Stimulated activated CD8-positive, alpha-beta memory T cell treated with anti-CD3 and anti-CD28 coated beads, Interleukin-7, amount 100 ng/mL, for 24 hours (primary cell): Measurements from ENCODE around the gene GDPD4.
A peak's percentile ranks its signal among the peaks of the same experiment; 100 is the strongest.

Source experiments
- DNase-seq: peaks from one replicate; pipeline ENCODE4 v3.0.0-alpha.2; 2020; ENCODE audit warnings: low read depth

Gene GDPD4

DNA sequence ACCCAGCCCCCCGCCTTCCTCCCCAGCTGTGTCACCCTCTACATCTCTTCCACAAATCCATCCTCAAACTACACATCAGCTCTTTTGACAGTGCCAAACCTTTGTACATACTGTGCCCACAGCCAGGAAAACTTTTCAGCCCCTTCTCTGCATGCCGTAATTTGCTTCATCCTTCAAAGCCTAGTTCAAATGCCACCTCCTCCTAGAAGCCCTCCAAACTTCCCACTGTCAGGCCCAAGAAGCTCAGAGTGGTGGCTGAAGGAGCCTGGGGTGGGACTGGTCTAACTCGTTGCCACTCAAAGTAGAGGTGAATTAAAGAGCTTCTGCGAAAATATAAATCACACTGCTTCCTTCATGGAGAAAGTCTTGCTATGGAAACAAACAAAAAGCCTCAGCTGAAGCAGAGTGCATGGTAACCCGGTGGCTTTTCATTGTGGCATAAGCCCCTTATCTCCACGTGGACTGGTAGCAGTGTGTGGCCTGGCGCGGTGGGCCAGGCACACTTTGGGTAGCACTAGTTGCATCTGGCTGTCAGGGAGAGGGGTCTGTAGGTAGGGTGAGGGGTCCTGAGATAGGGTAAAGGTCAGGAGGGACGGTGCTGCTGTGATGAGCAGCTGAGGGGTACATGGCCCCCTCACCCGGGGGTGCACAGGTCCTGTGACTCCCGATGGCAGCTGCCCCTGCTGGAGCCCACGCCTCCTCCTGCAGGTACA is 96.6 kb downstream of the GDPD4 start:
- DNase-seq: no peak

DNA sequence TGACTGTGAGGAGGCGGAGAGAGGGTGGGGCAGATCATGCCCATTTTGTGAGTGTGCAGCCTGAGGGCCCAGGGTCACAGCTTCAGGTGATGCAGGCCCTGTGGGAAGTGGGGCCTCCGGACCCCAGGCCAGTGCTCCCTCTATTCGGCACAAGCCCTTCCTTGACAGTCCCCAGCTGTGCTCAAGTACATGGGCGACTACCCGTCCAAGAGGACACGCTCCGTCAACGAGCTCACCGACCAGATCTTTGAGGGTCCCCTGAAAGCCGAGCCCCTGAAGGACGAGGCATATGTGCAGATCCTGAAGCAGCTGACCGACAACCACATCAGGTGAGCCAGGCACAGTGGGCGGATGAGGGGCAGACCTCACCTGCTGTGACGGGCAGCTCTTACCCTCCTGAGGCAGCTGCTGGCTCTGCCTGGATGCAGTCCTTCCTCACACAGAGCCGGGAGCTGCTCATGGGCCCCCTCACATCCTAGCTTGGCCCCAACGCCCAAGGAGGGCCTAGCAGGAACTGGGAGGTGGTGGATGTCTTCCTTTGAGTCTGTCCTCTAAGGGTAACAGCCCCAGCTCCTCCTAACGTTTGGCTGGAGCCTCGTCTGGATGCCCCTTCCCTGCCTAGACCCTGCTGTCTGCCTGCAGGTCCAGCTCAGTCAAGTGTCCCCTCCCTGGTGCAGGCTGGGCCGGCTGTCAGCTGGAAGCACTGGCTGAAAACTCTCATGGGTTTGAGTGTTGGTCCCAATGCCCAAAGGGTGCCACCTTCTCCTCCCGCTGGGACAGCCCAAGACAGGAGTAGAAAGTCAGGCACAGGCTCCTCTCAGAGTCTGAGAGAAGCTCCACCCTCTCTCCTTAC is 97.4 kb downstream of the GDPD4 start:
- no peak for DNase-seq

GRCh38 chr11:77202941-77203900 is 98.3 kb downstream of the GDPD4 start:
- no peak for DNase-seq

GRCh38 chr11:77201991-77202841 is 99.3 kb downstream of the GDPD4 start:
- no peak for DNase-seq

DNA sequence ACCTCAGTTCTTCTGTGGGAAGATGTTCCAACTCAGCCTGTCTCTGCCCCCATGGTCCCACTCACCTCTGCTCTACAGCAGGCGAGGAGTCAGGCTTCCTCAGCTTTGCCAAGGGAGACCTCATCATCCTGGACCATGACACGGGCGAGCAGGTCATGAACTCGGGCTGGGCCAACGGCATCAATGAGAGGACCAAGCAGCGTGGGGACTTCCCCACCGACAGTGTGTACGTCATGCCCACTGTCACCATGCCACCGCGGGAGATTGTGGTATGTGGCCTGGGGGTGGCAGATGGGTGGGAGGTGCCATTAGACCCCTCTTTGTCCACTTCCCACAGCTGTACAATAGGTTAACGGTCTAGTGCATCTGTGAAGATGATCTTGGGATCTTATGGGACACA is 100.1 kb downstream of the GDPD4 start:
- no peak for DNase-seq

- no peak for DNase-seq
These were observed 100.9 kb downstream of the GDPD4 start for GRCh38 chr11:77200351-77201268.

DNA sequence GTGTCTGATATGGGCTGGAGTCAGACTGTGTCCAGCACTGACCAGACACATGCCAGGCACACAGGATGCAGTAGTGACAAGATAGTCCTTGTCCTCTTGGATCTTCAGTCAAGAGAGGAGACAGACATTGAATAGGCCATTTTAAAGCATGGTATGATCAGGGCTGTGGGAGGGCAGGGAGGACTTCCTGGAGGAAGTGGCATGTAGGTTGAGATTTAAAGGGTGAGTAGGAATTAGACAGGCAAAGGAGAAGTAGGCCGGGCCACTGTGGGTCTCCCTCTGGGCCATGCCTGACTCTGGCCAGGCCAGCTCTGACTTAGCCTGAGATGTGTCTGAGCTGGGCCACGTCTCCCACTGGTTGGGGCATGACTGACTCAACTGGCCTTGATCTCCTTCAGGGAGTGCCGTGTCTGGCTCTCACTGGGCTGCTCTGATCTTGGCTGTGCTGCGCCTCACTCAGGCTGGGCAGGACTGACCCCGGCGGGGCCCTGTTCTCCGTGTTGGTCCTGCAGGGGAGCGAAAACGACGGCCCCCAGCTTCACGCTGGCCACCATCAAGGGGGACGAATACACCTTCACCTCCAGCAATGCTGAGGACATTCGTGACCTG is 102.2 kb downstream of the GDPD4 start:
- no peak for DNase-seq

GRCh38 chr11:77198440-77198849 is 103.0 kb downstream of the GDPD4 start:
- no peak for DNase-seq

GRCh38 chr11:77197626-77198320 is 103.7 kb downstream of the GDPD4 start:
- DNase-seq: no peak

DNA sequence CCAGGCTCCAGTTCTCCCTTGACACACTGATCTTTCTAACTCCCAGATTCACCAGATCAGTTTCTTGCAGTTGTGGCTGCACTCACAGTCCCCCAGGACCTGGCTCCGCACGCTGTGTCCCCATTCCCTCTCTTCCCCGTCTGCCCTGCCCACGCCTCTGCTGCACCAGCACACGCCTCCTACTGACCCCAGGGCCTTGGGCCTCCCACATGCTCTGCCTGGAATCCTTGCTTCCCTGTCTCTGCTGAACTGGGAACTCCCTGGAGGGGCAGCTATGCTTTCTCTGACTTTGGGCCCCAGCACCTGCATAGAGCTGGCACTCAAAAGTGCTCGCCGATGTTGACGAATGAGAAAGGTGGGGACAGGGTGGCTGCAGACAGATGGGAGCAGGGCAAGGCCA is 104.5 kb downstream of the GDPD4 start:
- DNase-seq: no peak

DNA sequence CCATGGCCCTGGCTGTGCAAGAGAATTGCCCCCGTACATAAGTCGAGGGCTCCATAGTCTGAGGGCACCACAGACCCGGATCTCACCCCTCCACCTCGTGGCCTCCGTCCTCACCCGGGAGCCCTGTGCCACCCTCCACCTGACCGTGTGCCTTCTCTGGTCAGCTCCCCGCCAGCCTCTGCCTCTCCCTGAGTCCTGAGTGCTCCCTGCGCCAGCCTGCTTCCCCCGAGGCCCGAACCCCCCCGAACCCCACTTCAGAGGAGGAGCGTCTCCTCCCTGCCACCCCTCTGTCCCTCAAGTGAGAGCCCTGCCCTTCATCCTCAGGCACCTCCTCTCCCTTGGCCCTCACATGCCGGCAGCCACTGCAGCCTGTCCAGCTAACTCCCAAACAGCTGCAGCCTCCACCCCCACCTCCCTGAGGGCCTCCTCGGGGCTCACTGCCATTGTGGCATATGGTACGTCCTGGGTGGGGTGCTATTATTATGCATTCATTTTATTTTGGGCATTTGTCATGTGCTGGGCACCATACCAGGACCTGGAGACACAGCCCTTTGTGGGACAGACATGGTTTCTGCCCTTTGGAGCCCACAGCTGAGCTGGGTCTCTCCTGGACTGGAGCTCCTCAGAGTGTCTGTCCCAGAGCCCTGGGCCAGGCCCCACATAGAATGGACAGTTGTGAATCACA is 106.3 kb downstream of the GDPD4 start:
- no peak for DNase-seq

DNA sequence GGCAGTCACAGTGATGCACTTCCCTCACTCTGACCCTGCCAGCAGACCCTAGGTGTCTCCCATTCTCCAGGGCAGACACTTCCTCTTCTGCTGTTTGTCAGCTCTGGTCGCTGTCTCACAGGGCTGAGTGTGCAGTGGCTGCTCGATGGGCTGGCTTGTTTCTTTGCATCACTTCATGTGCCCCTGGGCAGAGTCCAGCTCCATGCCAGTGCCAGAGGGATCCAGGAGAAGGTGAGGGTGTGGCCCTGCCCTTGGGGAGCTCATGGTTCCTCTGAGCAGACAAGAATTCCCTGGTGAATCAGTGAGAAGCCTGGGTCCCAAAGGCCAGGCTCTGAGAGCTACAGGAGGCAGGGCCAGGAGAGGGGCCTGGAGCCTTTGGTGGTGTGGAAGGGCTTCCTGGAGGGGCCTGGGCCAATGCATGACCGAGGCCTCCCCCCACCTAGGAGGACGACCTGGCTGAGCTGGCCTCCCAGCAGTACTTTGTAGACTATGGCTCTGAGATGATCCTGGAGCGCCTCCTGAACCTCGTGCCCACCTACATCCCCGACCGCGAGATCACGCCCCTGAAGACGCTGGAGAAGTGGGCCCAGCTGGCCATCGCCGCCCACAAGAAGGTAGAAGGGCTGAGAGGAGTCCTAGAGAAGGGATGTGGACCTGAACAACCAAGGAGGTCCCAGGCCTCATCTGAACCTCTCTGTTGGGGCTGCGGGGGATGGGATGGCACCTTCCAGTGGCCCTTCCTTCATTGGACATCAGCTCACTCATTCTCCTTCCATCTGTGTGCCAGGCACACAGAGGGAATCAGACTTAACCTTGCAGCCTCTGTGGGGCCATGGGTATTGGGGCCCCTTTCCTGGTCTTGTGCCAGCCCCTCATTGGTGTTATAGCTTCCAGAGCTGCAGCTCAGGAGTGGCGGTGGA is 107.3 kb downstream of the GDPD4 start:
- DNase-seq: no peak

DNA sequence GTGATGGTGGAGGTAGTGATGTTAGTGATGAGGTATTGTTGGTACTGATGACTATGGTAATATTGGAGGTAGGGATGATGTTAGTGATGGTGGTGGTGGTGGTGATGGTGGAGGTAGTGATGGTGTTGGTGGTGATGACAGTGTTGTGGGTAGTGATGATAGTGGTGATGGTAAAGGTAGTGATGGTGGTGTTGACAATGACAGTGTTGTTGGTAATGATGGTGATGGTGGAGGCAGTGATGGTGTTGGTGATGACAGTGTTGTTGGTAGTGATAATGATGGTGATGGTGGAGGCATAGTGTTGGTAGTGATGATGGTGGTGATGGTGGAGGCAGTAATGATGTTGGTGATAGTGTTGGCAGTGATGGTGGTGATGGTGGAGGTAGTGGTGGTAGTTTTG is 108.3 kb downstream of the GDPD4 start:
- DNase-seq: no peak

DNA sequence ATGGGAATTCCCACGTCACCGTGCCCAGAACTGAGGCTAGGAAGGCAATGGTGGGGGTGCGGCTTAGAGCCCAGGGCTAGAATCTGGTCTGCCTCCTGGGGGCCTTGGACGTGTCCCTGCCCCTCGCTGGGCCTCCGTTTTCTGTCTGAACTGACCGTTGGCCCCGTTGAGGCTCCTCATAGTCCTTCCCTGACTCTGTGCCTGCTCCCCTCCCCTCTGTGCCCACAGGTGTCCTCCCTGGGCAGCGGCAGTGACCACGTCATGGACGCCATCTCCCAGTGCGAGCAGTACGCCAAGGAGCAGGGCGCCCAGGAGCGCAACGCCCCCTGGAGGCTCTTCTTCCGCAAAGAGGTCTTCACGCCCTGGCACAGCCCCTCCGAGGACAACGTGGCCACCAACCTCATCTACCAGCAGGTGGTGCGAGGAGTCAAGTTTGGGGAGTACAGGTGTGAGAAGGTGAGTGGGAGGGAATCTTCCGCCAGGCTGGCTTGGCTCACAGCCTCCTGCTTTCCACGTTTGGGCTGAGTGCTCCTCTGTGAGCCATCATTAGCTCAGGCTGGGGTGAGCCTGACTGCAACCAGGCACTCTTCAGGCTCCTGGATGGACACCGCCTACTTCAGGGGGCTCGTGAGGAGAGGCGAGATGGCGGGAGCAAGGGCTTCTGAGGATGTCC is 109.5 kb downstream of the GDPD4 start:
- DNase-seq: peak; percentile 9

GRCh38 chr11:77191429-77191822 is 110.1 kb downstream of the GDPD4 start:
- no peak for DNase-seq

- no peak for DNase-seq
These were observed 111.0 kb downstream of the GDPD4 start for GRCh38 chr11:77190331-77191075.
